ENCODE data around the gene RAB17.
A peak's percentile ranks its signal among the peaks of the same experiment; 100 is the strongest.

RAB17 gene

DNA sequence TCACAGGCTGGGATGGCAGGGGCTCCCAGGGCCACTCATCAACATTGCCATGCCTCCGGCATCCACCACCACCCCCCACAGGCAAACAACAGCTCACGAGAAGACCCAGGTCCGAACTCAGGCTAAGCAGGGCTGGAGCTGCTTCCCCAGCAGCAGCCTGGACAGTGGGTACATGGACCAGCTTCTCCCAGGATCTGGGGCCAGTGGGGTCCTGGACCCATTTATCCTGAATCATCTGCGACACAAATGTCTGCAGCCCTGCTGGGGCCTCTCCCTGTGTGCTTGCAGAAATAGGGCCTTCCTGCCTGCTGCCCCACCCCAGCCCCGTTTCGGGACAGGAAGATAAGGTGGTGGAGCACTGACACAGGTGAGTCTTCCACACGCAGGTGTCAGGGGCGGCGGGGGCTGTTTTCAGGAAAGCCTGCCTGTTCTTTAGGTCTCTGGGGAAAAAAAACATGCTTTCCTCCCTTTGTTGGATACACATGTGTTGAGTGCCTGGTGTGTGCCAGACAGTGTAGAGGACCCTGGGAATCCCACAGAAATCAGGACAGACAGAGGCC, 19.7 kb downstream of the RAB17 start:
- no peak for DNase-seq
- in situ Hi-C loops (cut with HindIII; ENCODE audit: low pct_ligation_motif_present, low pct_unique_long_range_greater_than_20kb, low sequenced_read_pairs): no loop called here

GRCh38 chr2:237569896-237570295, 20.6 kb downstream of the RAB17 start:
- DNase-seq: no peak
- in situ Hi-C loops (cut with HindIII; ENCODE audit: low pct_ligation_motif_present, low pct_unique_long_range_greater_than_20kb, low sequenced_read_pairs): no loop called here

DNA sequence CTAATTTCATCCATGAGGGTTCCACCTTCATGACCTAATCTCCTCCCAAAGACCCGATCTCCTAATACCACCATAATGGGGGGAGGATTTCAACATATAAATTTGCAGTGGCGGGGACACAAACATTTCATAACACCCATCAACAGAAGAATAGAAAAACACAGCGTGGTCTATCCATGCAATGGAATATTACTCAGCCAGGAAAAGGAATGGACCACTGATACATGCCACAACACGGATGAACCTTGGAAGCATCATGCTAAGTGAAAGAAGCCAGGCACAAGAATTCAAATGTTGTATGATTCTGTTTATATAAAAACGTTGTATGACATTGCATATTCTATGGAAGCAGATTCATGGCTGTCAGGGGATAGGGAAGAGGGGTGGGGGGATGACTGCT, 21.5 kb downstream of the RAB17 start:
- in situ Hi-C loops (cut with HindIII; ENCODE audit: low pct_ligation_motif_present, low pct_unique_long_range_greater_than_20kb, low sequenced_read_pairs): no loop called here

DNA sequence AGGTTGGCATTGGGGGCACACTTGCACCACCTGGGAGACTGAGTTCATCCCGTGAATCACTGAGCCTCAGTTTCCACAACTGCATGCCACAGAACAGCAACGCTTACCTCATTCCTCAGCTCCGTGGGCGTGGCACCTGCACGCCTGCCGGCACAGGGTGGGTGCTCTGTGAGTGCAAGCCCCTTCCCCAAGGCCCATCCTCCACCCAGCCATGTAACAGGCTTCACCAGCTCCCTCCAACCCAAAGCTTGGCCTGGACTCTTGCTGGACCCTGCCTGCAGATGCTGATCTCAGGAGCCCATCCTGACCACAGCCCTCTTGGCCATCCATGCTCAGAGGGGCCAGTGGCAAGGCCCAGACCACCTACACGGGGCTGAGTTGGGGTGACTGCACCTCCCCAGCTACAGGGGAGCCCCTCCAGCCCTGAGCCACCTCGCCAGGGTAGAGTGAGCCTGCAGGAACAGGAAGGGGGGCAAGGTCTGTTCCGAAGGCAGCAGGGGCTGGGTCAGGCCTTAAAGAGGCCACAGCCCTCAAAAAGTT, 22.3 kb downstream of the RAB17 start:
- no peak for DNase-seq
- in situ Hi-C loops (cut with HindIII; ENCODE audit: low pct_ligation_motif_present, low pct_unique_long_range_greater_than_20kb, low sequenced_read_pairs): no loop called here

More for the DNA sequence above, 21.5 kb downstream of the RAB17 start:
- no peak for DNase-seq

DNA sequence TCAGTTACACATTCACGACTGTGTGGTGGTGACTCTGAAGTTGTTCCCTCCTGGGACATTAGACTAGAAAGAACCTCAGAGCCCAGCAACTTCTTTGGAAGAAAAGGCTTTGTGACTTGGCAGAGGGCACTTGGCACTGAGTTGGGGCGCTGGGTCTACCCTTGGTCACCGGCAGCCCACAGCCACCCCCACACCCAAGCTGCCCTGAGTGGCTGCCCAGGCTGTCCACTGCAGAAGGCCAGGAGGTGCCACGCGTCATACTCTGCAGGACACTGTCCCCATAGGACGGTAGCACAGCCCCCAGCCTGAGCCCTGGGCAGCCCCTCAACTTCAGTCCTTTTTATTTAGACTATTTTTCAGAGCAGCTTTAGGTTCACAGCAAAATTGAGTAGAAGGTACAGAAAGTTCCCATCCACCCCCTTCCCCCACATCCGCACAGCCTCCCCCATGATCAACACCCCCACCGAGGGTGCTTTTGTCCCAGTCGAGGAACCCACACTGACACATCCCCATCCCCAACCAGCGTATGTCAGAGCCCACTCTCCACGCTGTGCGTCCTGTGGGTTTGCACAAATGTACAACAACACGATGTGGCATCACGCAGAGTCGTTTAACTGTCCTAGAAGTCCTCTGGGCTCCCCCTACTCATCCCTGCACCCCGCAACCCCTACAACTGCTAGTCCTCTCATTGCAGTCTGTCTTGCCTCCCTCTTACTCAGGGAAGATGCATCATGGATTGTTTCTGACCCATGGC, 23.1 kb downstream of the RAB17 start:
- in situ Hi-C loops (cut with HindIII; ENCODE audit: low pct_ligation_motif_present, low pct_unique_long_range_greater_than_20kb, low sequenced_read_pairs): no loop called here
- no peak for DNase-seq

DNA sequence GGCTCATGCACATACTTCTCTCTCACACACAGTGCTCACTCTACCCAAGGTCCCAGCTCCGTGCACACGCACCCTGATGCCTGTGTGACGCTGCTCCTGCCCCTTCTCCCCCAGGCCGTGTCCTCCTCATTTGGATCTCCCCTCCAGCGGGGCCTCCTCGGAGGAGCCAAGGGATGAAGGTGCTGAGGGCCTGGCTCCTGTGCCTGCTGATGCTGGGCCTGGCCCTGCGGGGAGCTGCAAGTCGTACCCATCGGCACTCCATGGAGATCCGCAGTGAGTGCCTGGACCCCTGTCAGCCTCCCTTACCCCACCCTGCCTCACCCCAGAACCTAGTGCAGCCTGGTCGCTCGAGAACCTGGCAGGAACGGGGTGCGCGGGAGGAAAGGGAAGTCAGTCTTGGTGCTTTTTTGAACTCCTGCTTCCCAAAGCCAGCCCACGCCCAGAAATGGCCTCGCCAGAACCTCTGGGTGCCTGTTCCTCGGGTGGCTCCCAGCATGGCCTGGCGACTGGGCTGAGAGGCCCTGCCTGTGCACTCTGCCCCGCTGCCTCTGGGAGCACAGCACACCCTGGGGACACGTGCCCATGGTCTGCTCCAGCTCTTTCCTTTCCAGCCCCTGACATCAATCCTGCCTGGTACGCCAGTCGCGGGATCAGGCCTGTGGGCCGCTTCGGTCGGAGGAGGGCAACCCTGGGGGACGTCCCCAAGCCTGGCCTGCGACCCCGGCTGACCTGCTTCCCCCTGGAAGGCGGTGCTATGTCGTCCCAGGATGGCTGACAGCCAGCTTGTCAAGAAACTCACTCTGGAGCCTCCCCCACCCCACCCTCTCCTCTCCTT, 23.9 kb downstream of the RAB17 start, which contains the start of gene PRLH:
Gene PRLH, plus strand, starts transcription at position 174 of the 835 bp plus-strand sequence. Its CDS starts 0 bp downstream, at position 174.
- in situ Hi-C loops (cut with HindIII; ENCODE audit: low pct_ligation_motif_present, low pct_unique_long_range_greater_than_20kb, low sequenced_read_pairs): no loop called here
- DNase-seq: no peak

DNA sequence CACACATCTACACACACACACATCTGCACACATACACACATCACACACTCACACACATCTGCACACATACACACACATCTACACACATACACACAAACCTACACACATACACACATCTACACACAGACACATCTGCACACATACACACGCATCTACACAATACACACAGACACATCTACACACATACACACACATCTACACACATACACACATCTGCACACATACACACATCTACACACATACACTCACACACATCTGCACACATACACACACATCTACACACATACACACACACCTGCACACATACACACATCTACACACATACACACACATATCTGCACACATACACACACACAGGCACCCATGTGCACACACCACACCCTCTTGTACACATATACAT, 24.6 kb downstream of the RAB17 start:
- no peak for DNase-seq
- in situ Hi-C loops (cut with HindIII; ENCODE audit: low pct_ligation_motif_present, low pct_unique_long_range_greater_than_20kb, low sequenced_read_pairs): no loop called here

- in situ Hi-C loops (cut with HindIII; ENCODE audit: low pct_ligation_motif_present, low pct_unique_long_range_greater_than_20kb, low sequenced_read_pairs): no loop called here
- DNase-seq: no peak
These were observed 25.9 kb downstream of the RAB17 start for GRCh38 chr2:237564526-237565131.

DNA sequence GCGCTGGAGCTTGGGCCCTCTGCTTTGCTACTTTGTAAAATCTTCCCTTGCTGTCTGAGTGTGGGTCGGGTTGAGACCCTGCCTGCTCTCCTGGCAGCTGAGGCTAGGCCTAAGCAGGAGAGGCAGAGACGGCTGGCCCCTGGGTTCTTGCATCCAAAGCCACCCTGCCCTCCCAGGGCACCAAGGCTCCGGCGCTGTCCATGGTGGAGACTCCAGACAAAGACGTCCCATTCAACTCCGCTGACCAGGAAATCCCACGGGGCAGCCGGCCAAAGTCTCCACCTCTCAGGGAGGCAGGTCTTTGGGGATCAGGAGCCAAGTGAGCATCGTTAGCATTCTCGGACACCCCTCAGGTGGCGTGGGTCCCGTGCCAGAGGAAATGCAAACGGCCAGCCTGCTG, 26.7 kb downstream of the RAB17 start:
- in situ Hi-C loops (cut with HindIII; ENCODE audit: low pct_ligation_motif_present, low pct_unique_long_range_greater_than_20kb, low sequenced_read_pairs): no loop called here
- peak; percentile 52 for DNase-seq

DNA sequence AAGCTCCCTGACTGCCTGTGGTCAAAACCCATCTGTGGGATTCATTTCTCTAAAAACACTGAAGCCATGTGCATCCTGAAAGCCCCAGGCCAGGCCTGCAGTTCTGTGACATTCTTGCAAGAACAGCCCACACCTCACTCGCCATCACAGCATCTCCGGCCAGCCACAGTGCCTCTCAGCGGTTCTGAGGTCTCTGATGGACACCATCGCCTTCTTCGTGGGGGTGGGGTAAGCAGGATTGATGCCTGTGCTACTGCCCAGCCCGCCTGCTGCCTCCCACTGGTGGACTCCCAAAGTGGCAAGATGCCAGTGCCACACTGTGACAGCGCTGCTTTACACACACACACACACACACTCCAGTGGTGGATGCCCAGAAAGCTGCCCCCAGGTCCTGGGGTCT, 29.3 kb downstream of the RAB17 start:
- in situ Hi-C loops (cut with HindIII; ENCODE audit: low pct_ligation_motif_present, low pct_unique_long_range_greater_than_20kb, low sequenced_read_pairs): no loop called here
- no peak for DNase-seq

GRCh38 chr2:237558961-237559641, 31.4 kb downstream of the RAB17 start:
- DNase-seq: peak; percentile 43
- in situ Hi-C loops (cut with HindIII; ENCODE audit: low pct_ligation_motif_present, low pct_unique_long_range_greater_than_20kb, low sequenced_read_pairs): no loop called here

- in situ Hi-C loops (cut with HindIII; ENCODE audit: low pct_ligation_motif_present, low pct_unique_long_range_greater_than_20kb, low sequenced_read_pairs): no loop called here
- no peak for DNase-seq
These were observed 32.9 kb downstream of the RAB17 start for GRCh38 chr2:237557633-237558015.

GRCh38 chr2:237556773-237557632, 33.5 kb downstream of the RAB17 start:
- in situ Hi-C loops (cut with HindIII; ENCODE audit: low pct_ligation_motif_present, low pct_unique_long_range_greater_than_20kb, low sequenced_read_pairs): no loop called here
- DNase-seq: no peak

GRCh38 chr2:237555560-237555959, 35.0 kb downstream of the RAB17 start:
- no peak for DNase-seq
- in situ Hi-C loops (cut with HindIII; ENCODE audit: low pct_ligation_motif_present, low pct_unique_long_range_greater_than_20kb, low sequenced_read_pairs): no loop called here

- in situ Hi-C loops (cut with HindIII; ENCODE audit: low pct_ligation_motif_present, low pct_unique_long_range_greater_than_20kb, low sequenced_read_pairs): no loop called here
- no peak for DNase-seq
These were observed 36.6 kb downstream of the RAB17 start for GRCh38 chr2:237553948-237554347.

DNA sequence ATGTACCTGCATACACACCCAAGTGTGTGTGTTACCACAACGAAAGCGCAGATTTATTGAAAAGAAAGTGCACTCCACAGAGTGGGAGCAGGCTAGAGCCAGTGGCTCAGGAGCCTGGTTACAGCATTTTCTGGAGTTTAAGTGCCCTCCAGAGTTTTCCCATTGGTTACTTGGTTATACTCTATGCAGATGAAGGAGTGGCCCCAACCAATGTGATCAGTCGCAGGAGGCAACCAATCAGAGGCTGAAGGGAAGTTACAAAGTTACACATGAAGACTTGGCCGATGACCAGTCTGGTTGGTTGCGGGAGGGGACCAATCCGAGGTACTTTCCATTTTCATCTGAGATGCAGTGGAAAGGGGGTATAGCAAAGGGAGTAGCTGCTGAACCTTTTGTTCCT, 37.6 kb downstream of the RAB17 start:
- in situ Hi-C loops (cut with HindIII; ENCODE audit: low pct_ligation_motif_present, low pct_unique_long_range_greater_than_20kb, low sequenced_read_pairs): no loop called here
- no peak for DNase-seq

DNA sequence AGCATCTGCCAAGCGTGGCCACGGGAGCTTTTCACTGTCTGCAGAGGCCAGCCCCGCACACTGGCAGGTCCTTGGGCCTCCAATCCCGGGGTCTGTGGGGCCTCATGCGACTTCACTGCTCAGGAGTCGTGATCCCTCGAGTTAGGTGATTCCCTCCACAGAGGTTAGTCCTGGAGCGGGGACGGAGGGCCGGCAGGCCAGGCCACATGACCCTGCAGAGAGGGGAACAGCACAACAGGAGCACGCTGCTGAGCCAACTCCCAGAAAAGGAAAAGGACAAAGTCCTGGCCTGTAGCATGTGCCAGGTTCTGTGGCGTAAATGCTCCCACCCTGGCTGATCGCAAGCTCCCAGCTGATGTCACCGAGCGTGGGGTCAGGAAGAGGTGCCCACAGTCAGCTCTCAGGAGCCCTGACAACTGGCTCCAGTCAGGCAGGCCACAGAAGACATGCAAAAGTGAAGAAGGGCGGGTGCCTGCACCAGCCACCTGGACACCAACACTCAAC, 39.4 kb downstream of the RAB17 start:
- no peak for DNase-seq
- in situ Hi-C loops (cut with HindIII; ENCODE audit: low pct_ligation_motif_present, low pct_unique_long_range_greater_than_20kb, low sequenced_read_pairs): no loop called here

All from ACHN (cell line).